T-helper 1 cell treated with Interleukin-12 subunit alpha and Interleukin-12 subunit beta and Interleukin-4 antibody, amounts not matched to agents 30 μg/mL and 1 μg/mL, for 36 hours (primary cell): ENCODE data around the gene SPA17.

ENCODE experiments used
- H3K27ac Mint-ChIP-seq: one replicate; pipeline ENCODE4 v1.8.0; 2021; ENCODE audit warnings: mild to moderate bottlenecking, mixed read lengths
- H3K27me3 Mint-ChIP-seq: one replicate; pipeline ENCODE4 v1.8.0; 2021; ENCODE audit warnings: low read depth, mixed read lengths
- H3K36me3 Mint-ChIP-seq: one replicate; pipeline ENCODE4 v1.8.0; 2021; ENCODE audit warnings: low read depth, mixed read lengths
- H3K4me1 Mint-ChIP-seq: one replicate; pipeline ENCODE4 v1.8.0; 2021; ENCODE audit warnings: low read depth, mixed read lengths
- H3K4me3 Mint-ChIP-seq: one replicate; pipeline ENCODE4 v1.8.0; 2021; ENCODE audit warnings: mild to moderate bottlenecking, moderate library complexity, mixed read lengths
- H3K9me3 Mint-ChIP-seq: one replicate; pipeline ENCODE4 v1.8.0; 2021; ENCODE audit warnings: mixed read lengths

Gene SPA17

GRCh38 chr11:124745270-124745834, 71.6 kb downstream of the SPA17 start:
- H3K27ac Mint-ChIP-seq = no peak overlapping the region
- peaks cover 22% of the 10 kb centered on the region for H3K4me1 Mint-ChIP-seq
- H3K9me3 Mint-ChIP-seq = no peaks in the 10 kb centered on the region
- peaks cover 42% of the 10 kb centered on the region for H3K27me3 Mint-ChIP-seq
- H3K36me3 Mint-ChIP-seq = peaks cover 1% of the 10 kb centered on the region
- peak overlapping the region; percentile 58 for H3K4me3 Mint-ChIP-seq

GRCh38 chr11:124745835-124746620, 72.3 kb downstream of the SPA17 start:
- peaks cover 1% of the 10 kb centered on the region for H3K36me3 Mint-ChIP-seq
- peak overlapping the region; percentile 94 for H3K27ac Mint-ChIP-seq

GRCh38 chr11:124746621-124747243, 73.0 kb downstream of the SPA17 start:
- Mint-ChIP-seq H3K36me3 (peaks cover 1% of the 10 kb centered on the region), H3K4me3 (peak overlapping the region; percentile 97), H3K27ac (peak overlapping the region; percentile 94), H3K9me3 (no peaks in the 10 kb centered on the region), H3K4me1 (peaks cover 16% of the 10 kb centered on the region), H3K27me3 (peaks cover 28% of the 10 kb centered on the region)

More at GRCh38 chr11:124745835-124746620, 72.3 kb downstream of the SPA17 start:
- Mint-ChIP-seq H3K4me3 (peak overlapping the region; percentile 97), H3K27me3 (peaks cover 35% of the 10 kb centered on the region), H3K4me1 (peaks cover 16% of the 10 kb centered on the region), H3K9me3 (no peaks in the 10 kb centered on the region)
